Osteoblast (primary cell): ENCODE data around the gene FALEC. TPM values are rescaled to one million over a fixed set of nuclear protein-coding genes. Genes with fewer than 3 reads are reported as not detected.
"Not testable (repeated sequence)": the region's sequence is repeated elsewhere in the genome, so short reads cannot be mapped to it uniquely, and the experiment has no call there.

Source experiments
- DNase-seq: peaks from one replicate; pipeline ENCODE4 v3.0.0; 2011; ENCODE audit warnings: low spot score, mixed read lengths; ENCODE audit not compliant: insufficient read length; ENCODE audit errors: missing footprints
- H2AFZ ChIP-seq: 2 replicates; pipeline ENCODE4 v1.6.0; 2011; ENCODE audit warnings: mild to moderate bottlenecking, low read length
- H3K27ac ChIP-seq: 2 replicates; pipeline ENCODE4 v1.5.1; 2011; ENCODE audit warnings: mild to moderate bottlenecking, low read depth, low read length, moderate library complexity
- H3K27me3 ChIP-seq: 2 replicates; pipeline ENCODE4 v1.6.0; 2012; ENCODE audit warnings: mild to moderate bottlenecking, control low read depth, inconsistent platforms, low read length, moderate library complexity; ENCODE audit not compliant: insufficient read depth
- H3K36me3 ChIP-seq: 2 replicates; pipeline ENCODE4 v1.5.1; 2011; ENCODE audit warnings: mild to moderate bottlenecking, low read length, control low read depth, moderate library complexity; ENCODE audit not compliant: insufficient read depth
- H3K4me1 ChIP-seq: 2 replicates; pipeline ENCODE4 v1.5.1; 2011; ENCODE audit warnings: mild to moderate bottlenecking, low read length, control low read depth, moderate library complexity; ENCODE audit not compliant: insufficient read depth
- H3K4me2 ChIP-seq: 2 replicates; pipeline ENCODE4 v1.6.0; 2011; ENCODE audit warnings: mild to moderate bottlenecking, low read length; ENCODE audit not compliant: insufficient read depth
- H3K4me3 ChIP-seq: fragments of 200-600 bp; sonication (generic); 3 replicates; pipeline ENCODE4 v1.5.1; 2012; ENCODE audit warnings: mild to moderate bottlenecking, low read length, inconsistent platforms; ENCODE audit not compliant: insufficient read depth
- H3K79me2 ChIP-seq: 2 replicates; pipeline ENCODE4 v1.6.0; 2012; ENCODE audit warnings: mild to moderate bottlenecking, low read length, control low read depth, inconsistent platforms; ENCODE audit not compliant: insufficient read depth
- H3K9me3 ChIP-seq: 2 replicates; pipeline ENCODE4 v1.5.1; 2011; ENCODE audit warnings: low read depth, low read length, control low read depth
- H4K20me1 ChIP-seq: 2 replicates; pipeline ENCODE4 v1.6.0; 2012; ENCODE audit warnings: mild to moderate bottlenecking, low read length, control low read depth; ENCODE audit not compliant: insufficient read depth
- total RNA-seq: library from RNA; depleted of rRNA; stranded (reverse); fragments of >200 nt; gene quantifications from 2 replicates; pipeline ENCODE4 v1.2.3, GENCODE V29; 2012
- TF ChIP-seq, protein P1 (sequence below): IDR thresholded peaks from 2 replicates; pipeline ENCODE4 v1.5.1; 2011; ENCODE audit warnings: mild to moderate bottlenecking, low read depth, low read length, moderate library complexity; ENCODE audit errors: extremely low read depth

The FALEC gene
- total RNA-seq, 1 donor = 0.36 TPM

DNA sequence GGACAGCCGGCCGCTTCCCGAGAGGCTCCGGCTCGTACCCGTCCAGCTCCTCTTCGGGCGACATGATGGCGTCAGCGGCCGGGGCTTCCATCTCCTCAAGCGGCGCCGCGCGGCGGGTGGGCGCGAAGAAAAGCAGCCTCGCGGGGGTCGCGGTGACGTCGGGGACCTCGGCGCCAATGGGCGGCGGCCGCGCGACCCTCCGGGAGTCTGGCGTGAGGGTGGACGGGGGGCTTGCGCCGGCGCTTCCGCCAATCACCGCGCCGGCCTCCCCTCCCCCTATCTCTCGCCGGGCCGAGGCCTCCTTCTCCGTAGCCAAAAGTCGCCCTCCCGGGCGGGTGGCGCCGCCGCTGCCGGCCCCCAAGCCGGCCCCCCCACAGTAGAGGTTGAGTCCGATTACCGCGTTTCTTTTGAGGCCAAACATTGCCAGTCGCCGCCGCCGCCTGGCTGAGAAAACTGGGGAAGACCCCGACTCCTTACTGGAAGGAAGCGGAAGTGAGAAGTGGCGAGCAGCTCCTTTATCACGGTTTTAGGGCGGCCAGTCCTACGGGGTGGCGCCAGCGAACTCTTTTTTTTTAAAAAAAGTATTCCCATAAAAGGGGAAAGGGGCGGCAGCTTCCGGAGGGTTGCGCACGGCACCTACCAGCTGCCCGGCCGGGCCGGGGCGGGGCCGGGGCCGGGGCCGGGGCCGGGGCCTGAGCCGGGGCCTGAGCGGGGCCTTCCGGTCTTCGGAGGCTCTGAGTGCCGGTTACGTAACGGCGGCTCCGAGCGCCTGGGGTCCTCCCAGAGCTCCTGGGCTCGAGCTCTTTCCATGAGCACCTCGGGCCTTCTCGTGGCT lies 63.8 kb downstream of the FALEC start, which contains the start of gene MCL1:
TSS of gene MCL1 (minus strand) at position 501 of the 835 bp plus-strand sequence. CDS start at position 421, 80 bp downstream.
- TF ChIP-seq, protein P1, sequence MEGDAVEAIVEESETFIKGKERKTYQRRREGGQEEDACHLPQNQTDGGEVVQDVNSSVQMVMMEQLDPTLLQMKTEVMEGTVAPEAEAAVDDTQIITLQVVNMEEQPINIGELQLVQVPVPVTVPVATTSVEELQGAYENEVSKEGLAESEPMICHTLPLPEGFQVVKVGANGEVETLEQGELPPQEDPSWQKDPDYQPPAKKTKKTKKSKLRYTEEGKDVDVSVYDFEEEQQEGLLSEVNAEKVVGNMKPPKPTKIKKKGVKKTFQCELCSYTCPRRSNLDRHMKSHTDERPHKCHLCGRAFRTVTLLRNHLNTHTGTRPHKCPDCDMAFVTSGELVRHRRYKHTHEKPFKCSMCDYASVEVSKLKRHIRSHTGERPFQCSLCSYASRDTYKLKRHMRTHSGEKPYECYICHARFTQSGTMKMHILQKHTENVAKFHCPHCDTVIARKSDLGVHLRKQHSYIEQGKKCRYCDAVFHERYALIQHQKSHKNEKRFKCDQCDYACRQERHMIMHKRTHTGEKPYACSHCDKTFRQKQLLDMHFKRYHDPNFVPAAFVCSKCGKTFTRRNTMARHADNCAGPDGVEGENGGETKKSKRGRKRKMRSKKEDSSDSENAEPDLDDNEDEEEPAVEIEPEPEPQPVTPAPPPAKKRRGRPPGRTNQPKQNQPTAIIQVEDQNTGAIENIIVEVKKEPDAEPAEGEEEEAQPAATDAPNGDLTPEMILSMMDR = no peak
- peak; percentile 98 for DNase-seq
- Histone ChIP-seq H3K36me3 (peaks cover 45% of the 10 kb centered on the region), H3K27ac (peak within 1 kb of the TSS; percentile 98), H2AFZ (peak within 1 kb of the TSS; percentile 75), H3K9me3 (no peaks in the 10 kb centered on the region), H3K4me2 (peak within 1 kb of the TSS; percentile 96), H3K79me2 (peaks cover 62% of the 10 kb centered on the region), H3K4me1 (peaks cover 28% of the 10 kb centered on the region), H3K27me3 (no peaks in the 10 kb centered on the region), H3K4me3 (peak within 1 kb of the TSS; percentile 99), H4K20me1 (peaks cover 48% of the 10 kb centered on the region)

DNA sequence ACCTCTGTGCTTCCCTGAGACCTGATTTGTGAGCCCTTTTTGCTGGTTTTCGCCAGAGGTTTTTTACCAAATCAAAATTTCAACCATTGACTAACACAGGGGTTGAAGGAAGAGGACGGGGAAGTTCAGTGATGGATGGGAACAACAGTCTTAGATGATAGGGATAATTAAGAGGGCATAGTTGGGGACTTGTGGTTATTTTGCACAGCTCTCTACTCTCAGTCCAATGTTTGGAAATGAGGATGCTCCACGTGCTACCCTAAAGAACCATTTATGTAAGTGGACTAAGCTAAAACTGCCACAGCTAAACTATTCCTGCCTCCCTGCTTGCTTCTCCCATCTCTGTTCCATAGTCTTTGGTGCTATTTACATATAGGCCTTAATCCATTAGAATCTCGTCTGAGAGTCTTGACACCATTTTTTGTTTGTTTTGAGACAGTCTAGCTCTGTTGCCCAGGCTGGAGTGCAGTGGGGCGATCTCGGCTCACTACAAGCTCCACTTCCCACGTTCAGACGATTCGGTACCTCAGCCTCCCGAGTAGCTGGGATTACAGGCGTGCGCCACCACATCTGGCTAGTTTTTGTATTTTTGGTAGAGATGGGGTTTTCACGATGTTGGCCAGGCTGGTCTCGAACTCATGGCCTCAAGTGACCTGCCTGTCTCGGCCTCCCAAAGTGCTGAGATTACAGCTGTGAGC lies 64.5 kb downstream of the FALEC start:
- Histone ChIP-seq H3K9me3 (no peaks in the 10 kb centered on the region), H3K79me2 (peaks cover 54% of the 10 kb centered on the region), H3K4me2 (peak overlapping the region; percentile 66), H4K20me1 (peaks cover 40% of the 10 kb centered on the region), H3K27me3 (no peaks in the 10 kb centered on the region), H3K4me3 (peak overlapping the region; percentile 99), H3K27ac (peak overlapping the region; percentile 81), H3K4me1 (peaks cover 20% of the 10 kb centered on the region), H3K36me3 (peaks cover 37% of the 10 kb centered on the region), H2AFZ (peak overlapping the region; percentile 75)
- DNase-seq = peak; percentile 76
- TF ChIP-seq, protein P1 = no peak

DNA sequence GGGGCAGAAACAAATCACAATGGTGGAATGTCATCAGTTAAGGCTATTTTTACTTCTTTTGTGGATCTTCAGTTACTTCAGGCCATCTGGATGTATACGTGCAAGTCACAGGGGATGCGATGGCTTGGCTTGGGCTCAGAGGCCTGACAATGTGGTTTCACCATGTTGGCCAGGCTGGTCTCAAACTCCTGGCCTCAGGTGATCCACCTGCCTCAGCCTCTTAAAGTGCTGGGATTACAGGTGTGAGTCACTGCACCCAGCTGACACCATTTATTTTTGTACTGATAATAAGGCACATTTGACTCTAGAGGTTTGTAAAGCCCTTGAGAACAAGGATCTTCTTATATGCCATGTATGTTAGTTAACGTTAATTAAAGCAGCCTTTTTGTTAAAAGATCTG lies 65.4 kb downstream of the FALEC start:
- H3K27ac ChIP-seq, DNase-seq, H3K27me3 ChIP-seq, H3K9me3 ChIP-seq, H3K4me2 ChIP-seq, H3K4me3 ChIP-seq, H2AFZ ChIP-seq: not testable (repeated sequence)
- H3K79me2 ChIP-seq = peaks cover 45% of the 10 kb centered on the region
- peaks cover 11% of the 10 kb centered on the region for H3K4me1 ChIP-seq
- peaks cover 32% of the 10 kb centered on the region for H4K20me1 ChIP-seq
- peaks cover 28% of the 10 kb centered on the region for H3K36me3 ChIP-seq

DNA sequence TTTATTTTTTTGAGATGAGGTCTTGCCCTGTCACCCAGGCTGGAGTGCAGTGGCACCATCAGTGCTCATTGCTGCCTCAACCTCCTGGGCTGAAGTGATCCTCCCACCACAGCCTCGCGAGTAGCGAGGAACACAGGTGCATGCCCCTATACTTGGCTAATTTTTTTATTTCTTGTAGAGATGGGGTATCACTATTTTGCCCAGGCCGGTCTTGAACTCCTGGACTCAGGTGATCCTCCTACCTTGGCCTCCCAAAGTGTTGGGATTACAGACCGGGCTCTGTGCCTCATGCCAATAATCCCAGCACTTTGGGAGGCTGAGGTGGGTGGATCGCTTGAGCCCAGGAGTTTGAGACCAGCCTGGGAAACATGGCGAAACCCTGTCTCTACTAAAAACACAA lies 65.9 kb downstream of the FALEC start:
- not testable (repeated sequence) for DNase-seq, H3K4me3 ChIP-seq, H3K4me2 ChIP-seq, H3K27me3 ChIP-seq, H3K27ac ChIP-seq, H2AFZ ChIP-seq, H3K4me1 ChIP-seq, H3K9me3 ChIP-seq
- H3K36me3 ChIP-seq = peaks cover 24% of the 10 kb centered on the region
- peaks cover 27% of the 10 kb centered on the region for H4K20me1 ChIP-seq
- peaks cover 41% of the 10 kb centered on the region for H3K79me2 ChIP-seq

DNA sequence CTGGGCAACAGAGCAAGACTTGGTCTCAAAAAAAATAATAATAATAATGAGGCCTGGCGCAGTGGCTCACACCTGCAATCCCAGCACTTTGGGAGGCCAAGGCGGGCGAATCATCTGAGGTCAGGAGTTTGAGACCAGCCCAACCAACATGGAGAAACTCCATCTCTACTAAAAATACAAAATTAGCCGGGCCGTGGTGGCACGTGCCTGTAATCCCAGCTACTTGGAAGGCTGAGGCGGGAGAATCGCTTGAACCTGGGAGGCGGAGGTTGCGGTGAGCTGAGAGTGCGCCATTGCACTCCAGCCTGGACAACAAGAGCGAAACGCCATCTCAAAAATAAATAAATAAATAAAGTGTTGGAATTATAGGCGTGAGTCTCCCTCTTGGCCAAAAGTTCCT lies 66.4 kb downstream of the FALEC start:
- peaks cover 18% of the 10 kb centered on the region for H3K36me3 ChIP-seq
- not testable (repeated sequence) for H3K4me1 ChIP-seq, H3K27ac ChIP-seq, H3K27me3 ChIP-seq, DNase-seq, H2AFZ ChIP-seq, H3K4me2 ChIP-seq, H3K4me3 ChIP-seq, H3K9me3 ChIP-seq
- peaks cover 35% of the 10 kb centered on the region for H3K79me2 ChIP-seq
- H4K20me1 ChIP-seq = peaks cover 22% of the 10 kb centered on the region
